ENCODE results near the gene RFPL2. TPM values are rescaled to one million over a fixed set of nuclear protein-coding genes. Genes with fewer than 3 reads are reported as not detected.

The RFPL2 gene
- total and polyA plus RNA-seq, 2 experiments from 2014 or later, result not detected

GRCh38 chr22:32204040-32204855, 625 bp downstream of the RFPL2 start:
- no peak overlapping the region for H3K4me2 ChIP-seq (ENCODE audit: unreplicated experiment)
- peaks cover 6% of the 10 kb centered on the region for H3K27me3 ChIP-seq (replicated peaks; ENCODE audit: insufficient read depth)
- H2AFZ ChIP-seq, result no peak overlapping the region
- H3K4me1 ChIP-seq (ENCODE audit: insufficient read depth), result no peaks in the 10 kb centered on the region
- no peaks in the 10 kb centered on the region for H3K9me2 ChIP-seq (ENCODE audit: insufficient read depth)
- H3K27ac ChIP-seq, result no peak overlapping the region
- no peak for DNase-seq
- H3K79me2 ChIP-seq (ENCODE audit: insufficient read depth), result no peaks in the 10 kb centered on the region
- no peaks in the 10 kb centered on the region for H3K9me3 ChIP-seq (ENCODE audit: low read depth)
- 69 to 72% methylated on average over 28 to 42 of the region's 42 CpGs for WGBS, 2 experiments (ENCODE audit: low coverage in 1 of 2, low lambda C conversion rate in 2 of 2, missing lambda C conversion rate in 2 of 2)
- no peak overlapping the region for H3K4me3 ChIP-seq
- H4K20me1 ChIP-seq (ENCODE audit: insufficient read depth), result no peaks in the 10 kb centered on the region
- H3F3A ChIP-seq (ENCODE audit: insufficient read depth), result no peaks in the 10 kb centered on the region
- H3K9ac ChIP-seq, result no peak overlapping the region
- no peak for TF ChIP-seq EZH2phosphoT487 (IDR thresholded peaks at IDR 0.05; ENCODE audit: insufficient read depth, low read depth)
- TF ChIP-seq EZH2 (IDR thresholded peaks at IDR 0.05; ENCODE audit: insufficient read depth, poor library complexity, severe bottlenecking), result no peak
- in situ Hi-C loops (cut with MboI), result no loop called here
- H3K36me3 ChIP-seq (ENCODE audit: low read depth), result no peaks in the 10 kb centered on the region

GRCh38 chr22:32203181-32204039, 1.5 kb downstream of the RFPL2 start:
- Histone ChIP-seq H3K4me1 (ENCODE audit: insufficient read depth) (no peaks in the 10 kb centered on the region), H3F3A (ENCODE audit: insufficient read depth) (no peaks in the 10 kb centered on the region), H3K27ac (no peak overlapping the region), H3K9ac (no peak overlapping the region), H3K27me3 (replicated peaks; ENCODE audit: insufficient read depth) (peaks cover 11% of the 10 kb centered on the region), H3K79me2 (ENCODE audit: insufficient read depth) (no peaks in the 10 kb centered on the region), H4K20me1 (ENCODE audit: insufficient read depth) (no peaks in the 10 kb centered on the region), H3K4me3 (no peak overlapping the region), H3K36me3 (ENCODE audit: low read depth) (no peaks in the 10 kb centered on the region), H3K9me2 (ENCODE audit: insufficient read depth) (no peaks in the 10 kb centered on the region), H2AFZ (no peak overlapping the region), H3K4me2 (ENCODE audit: unreplicated experiment) (no peak overlapping the region), H3K9me3 (ENCODE audit: low read depth) (no peaks in the 10 kb centered on the region)
- no peak for DNase-seq
- TF ChIP-seq EZH2phosphoT487 (IDR thresholded peaks at IDR 0.05; ENCODE audit: insufficient read depth, low read depth) (no peak), EZH2 (IDR thresholded peaks at IDR 0.05; ENCODE audit: insufficient read depth, poor library complexity, severe bottlenecking) (no peak)
- 40 to 46% methylated on average over 36 to 53 of the region's 53 CpGs for WGBS, 2 experiments (ENCODE audit: low coverage in 1 of 2, low lambda C conversion rate in 2 of 2, missing lambda C conversion rate in 2 of 2)
- in situ Hi-C loops (cut with MboI), result no loop called here

- Histone ChIP-seq H3F3A (ENCODE audit: insufficient read depth) (no peaks in the 10 kb centered on the region), H3K4me3 (no peak overlapping the region), H3K27ac (no peak overlapping the region), H3K9ac (no peak overlapping the region), H3K9me2 (ENCODE audit: insufficient read depth) (no peaks in the 10 kb centered on the region), H3K36me3 (ENCODE audit: low read depth) (no peaks in the 10 kb centered on the region), H3K27me3 (replicated peaks; ENCODE audit: insufficient read depth) (peaks cover 11% of the 10 kb centered on the region), H3K79me2 (ENCODE audit: insufficient read depth) (no peaks in the 10 kb centered on the region), H3K9me3 (ENCODE audit: low read depth) (no peaks in the 10 kb centered on the region), H4K20me1 (ENCODE audit: insufficient read depth) (no peaks in the 10 kb centered on the region), H2AFZ (no peak overlapping the region), H3K4me1 (ENCODE audit: insufficient read depth) (no peaks in the 10 kb centered on the region), H3K4me2 (ENCODE audit: unreplicated experiment) (no peak overlapping the region)
- in situ Hi-C loops (cut with MboI), result no loop called here
- DNase-seq, result peak; percentile 53
- TF ChIP-seq EZH2phosphoT487 (IDR thresholded peaks at IDR 0.05; ENCODE audit: insufficient read depth, low read depth), result no peak
- TF ChIP-seq EZH2 (IDR thresholded peaks at IDR 0.05; ENCODE audit: insufficient read depth, poor library complexity, severe bottlenecking), result no peak
- WGBS, 2 experiments (ENCODE audit: low coverage in 1 of 2, low lambda C conversion rate in 2 of 2, missing lambda C conversion rate in 2 of 2), result 22 to 24% methylated on average over 22 to 29 of the region's 29 CpGs
Measured at GRCh38 chr22:32202539-32203180, 2.2 kb downstream of the RFPL2 start.

GRCh38 chr22:32202161-32202538, 2.7 kb downstream of the RFPL2 start:
- Histone ChIP-seq H3K4me2 (ENCODE audit: unreplicated experiment) (no peak overlapping the region), H3F3A (ENCODE audit: insufficient read depth) (no peaks in the 10 kb centered on the region), H3K9me3 (ENCODE audit: low read depth) (no peaks in the 10 kb centered on the region), H3K4me1 (ENCODE audit: insufficient read depth) (no peaks in the 10 kb centered on the region), H3K27me3 (replicated peaks; ENCODE audit: insufficient read depth) (peaks cover 11% of the 10 kb centered on the region), H3K79me2 (ENCODE audit: insufficient read depth) (no peaks in the 10 kb centered on the region), H4K20me1 (ENCODE audit: insufficient read depth) (no peaks in the 10 kb centered on the region), H3K4me3 (no peak overlapping the region), H2AFZ (no peak overlapping the region), H3K9me2 (ENCODE audit: insufficient read depth) (no peaks in the 10 kb centered on the region), H3K9ac (no peak overlapping the region), H3K36me3 (ENCODE audit: low read depth) (no peaks in the 10 kb centered on the region), H3K27ac (no peak overlapping the region)
- in situ Hi-C loops (cut with MboI), result no loop called here
- no peak for DNase-seq
- no peak for TF ChIP-seq EZH2phosphoT487 (IDR thresholded peaks at IDR 0.05; ENCODE audit: insufficient read depth, low read depth)
- TF ChIP-seq EZH2 (IDR thresholded peaks at IDR 0.05; ENCODE audit: insufficient read depth, poor library complexity, severe bottlenecking), result no peak
- WGBS, 2 experiments (ENCODE audit: low coverage in 1 of 2, low lambda C conversion rate in 2 of 2, missing lambda C conversion rate in 2 of 2), result 19 to 20% methylated on average over 4 of the region's 4 CpGs
